Hematopoietic multipotent progenitor cell treated with erythropoietin and hydrocortisone succinate and interleukin-3 and kit ligand, for 15 days (in vitro differentiated cells): ENCODE results near the gene HKDC1.
A peak's percentile ranks its signal among the peaks of the same experiment; 100 is the strongest.
"Not testable (repeated sequence)": the region's sequence is repeated elsewhere in the genome, so short reads cannot be mapped to it uniquely, and the experiment has no call there.

ENCODE experiments used
- DNase-seq: peaks from one replicate; pipeline ENCODE4 v3.0.0-alpha.2; 2015; ENCODE audit warnings: low spot score

The HKDC1 gene

DNA sequence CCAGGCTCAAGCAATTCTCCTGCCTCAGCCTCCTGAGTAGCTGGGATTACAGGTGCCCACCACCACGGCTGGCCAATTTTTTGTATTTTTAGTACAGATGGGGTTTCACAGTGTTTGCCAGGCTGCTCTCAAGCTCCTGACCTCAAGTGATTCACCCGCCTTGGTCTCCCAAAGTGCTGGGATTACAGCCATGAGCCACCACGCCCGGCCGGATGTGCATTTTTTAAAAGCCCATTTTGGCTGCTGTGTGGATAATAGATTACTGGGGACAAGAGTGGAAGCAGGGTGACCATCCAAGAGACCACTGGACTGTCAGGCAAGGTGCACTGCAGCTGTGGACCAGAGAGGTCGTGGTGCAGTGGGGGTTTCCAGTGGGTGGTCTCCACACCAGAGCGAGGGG, 21.4 kb downstream of the HKDC1 start:
- DNase-seq, result peak; percentile 65

DNA sequence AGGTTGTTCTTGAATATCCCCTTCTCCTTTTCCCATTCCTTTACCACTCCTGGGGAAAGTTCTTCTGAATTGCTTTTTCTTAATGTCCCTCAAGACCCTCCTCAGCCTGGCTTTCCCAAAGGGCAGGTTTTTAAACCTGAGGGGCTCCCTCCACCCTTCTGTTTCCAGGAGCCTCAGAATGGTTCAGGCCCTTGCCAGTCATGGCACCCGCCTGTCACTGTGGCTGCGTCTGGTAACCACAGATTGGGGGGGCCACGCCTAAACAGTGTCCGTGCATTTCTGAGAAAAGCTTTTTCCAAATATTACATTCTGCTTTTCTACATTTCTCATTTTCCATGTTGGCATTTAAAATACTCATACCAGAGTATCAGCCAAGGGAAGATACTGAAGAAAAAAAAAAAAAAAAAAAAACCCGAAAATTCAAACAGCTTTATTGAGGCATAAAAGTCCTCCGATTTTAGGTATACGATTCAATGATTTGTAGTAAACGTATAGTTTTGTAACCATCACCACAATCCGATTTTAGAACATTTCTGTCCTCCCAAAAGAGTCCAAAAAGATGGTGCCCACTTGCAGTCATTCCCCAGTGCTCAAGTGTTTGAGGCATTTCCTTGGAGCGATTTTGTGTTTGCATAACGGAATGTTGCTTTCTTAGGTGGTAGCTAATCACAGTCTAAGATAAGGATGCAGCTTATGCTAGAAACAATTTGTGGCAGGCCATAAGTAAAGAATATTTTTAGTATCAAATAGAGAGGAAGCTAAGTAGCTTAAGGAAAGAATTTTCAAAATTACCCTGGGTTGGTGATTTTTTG, 22.1 kb downstream of the HKDC1 start:
- peak; percentile 93 for DNase-seq

DNA sequence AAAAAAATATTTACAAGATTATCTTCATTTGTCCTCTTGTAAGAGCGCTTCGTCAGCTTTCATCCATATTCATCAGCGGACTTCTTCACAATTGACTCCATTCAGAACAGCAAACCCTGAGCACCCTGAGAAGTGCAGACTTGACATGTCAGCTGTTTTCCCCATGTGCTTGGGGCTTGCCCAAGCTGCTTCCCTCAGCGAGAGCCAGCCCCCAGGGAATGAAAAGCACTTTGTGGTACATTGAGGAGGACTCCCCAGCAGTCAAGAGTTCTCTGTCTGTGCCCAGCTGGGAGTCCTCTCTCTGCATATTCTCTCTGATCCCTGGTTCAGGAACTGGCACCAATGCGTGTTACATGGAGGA, 22.7 kb downstream of the HKDC1 start:
- peak; percentile 34 for DNase-seq

DNA sequence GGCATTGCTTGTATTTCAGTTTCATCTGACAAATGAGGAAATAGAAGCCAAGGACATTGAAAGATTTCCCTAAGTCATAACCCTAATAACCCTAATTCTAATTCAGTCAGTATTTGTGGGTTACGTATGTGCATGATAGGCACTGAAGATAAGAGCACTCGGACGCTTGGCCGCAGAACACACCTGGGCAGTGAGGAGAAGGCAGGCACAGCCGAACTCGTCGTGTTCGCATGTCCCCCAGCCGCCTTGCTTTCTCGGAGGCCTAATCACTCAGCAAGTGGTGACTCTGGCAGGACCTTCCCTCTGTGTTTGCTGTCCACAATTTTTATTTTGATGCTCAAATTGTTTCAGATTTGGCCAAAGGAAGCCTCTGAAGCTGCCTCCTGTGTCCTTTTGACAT, 23.7 kb downstream of the HKDC1 start:
- DNase-seq, result no peak

DNA sequence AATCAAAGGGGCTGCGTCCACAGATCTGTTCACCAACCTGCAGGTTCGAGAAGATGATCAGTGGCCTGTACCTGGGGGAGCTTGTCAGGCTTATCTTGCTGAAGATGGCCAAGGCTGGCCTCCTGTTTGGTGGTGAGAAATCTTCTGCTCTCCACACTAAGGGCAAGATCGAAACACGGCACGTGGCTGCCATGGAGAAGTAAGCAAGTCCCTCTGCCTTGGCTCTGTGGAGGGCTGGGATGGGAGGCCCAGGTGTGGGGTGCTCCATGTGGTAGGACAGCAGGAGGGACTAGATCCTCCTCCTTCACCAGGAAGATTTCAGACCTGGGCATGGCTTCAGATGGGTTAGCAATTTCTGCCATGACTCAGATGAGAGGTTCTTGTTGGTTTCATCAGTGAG, 25.9 kb downstream of the HKDC1 start:
- no peak for DNase-seq

DNA sequence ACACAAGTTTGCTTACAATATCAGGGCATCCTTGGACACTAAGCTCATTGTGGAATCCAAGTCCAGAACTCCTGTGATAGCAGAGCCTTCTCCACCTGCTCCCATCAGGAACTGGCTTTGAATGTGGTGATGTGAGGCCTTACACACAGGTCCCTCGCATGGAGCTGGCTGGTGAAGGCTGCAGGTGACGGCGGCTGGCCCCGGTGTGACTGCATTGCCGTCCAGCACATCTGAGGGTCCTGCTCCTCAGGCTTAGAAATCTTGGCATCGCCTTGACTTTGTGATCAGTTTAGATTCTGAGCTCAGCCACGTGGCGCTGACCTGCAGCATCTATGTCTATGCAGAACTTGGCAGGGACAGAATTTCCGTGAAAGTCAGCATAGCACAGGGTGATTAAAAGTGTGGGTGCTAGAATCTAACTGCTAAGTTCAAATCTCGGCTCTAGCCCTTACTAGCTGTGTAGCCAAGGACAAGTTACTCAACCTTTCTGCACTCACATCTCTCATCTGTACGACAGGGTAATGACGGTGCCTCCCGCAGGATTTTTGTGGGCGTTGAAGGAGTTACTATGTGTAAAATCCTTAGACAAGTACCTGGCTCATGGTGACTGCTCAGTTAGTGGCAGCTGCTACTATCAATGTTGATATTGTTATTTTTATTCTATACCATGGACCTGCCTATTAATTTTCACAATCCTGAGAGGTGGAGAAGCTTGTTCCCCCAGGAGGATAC, 26.6 kb downstream of the HKDC1 start:
- DNase-seq, result no peak

DNA sequence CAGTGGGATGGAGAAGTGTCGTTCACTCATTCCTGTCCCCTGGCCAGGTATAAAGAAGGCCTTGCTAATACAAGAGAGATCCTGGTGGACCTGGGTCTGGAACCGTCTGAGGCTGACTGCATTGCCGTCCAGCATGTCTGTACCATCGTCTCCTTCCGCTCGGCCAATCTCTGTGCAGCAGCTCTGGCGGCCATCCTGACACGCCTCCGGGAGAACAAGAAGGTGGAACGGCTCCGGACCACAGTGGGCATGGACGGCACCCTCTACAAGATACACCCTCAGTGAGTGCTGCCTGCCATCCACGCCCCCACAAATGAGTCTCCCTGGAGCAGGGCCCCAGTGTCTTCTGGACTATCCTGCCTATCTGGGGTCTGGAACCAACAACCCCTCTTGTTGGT, 27.2 kb downstream of the HKDC1 start:
- DNase-seq, result no peak

DNA sequence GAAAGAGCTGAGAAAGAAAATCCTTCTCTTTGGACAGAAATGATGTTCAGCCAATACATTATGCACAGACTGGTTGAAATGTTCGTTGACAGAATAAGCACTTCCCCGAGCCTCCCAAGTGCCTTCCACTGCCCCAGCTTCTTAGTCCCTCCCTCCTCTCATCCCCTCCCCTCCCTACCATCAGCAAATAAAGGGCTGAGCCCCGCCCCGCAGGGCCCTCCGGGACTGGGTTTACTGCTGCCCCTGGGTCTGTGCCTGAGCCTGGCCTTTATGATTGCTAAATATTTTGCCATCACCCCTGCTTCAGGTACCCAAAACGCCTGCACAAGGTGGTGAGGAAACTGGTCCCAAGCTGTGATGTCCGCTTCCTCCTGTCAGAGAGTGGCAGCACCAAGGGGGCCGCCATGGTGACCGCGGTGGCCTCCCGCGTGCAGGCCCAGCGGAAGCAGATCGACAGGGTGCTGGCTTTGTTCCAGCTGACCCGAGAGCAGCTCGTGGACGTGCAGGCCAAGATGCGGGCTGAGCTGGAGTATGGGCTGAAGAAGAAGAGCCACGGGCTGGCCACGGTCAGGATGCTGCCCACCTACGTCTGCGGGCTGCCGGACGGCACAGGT, 28.1 kb downstream of the HKDC1 start:
- DNase-seq, result no peak

DNA sequence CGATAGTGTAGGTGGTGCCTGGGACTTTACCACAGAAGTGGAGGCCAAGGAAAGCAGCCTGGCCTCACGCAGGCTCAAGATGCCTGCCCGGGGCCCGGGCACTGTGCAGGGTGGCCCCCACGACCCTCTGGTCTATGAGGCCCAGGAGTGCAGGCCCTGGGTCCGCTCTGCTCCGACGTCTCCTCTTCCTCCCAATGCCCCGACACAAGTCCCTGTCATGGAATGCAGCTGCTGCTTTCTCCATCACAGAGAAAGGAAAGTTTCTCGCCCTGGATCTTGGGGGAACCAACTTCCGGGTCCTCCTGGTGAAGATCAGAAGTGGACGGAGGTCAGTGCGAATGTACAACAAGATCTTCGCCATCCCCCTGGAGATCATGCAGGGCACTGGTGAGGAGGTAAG, 29.9 kb downstream of the HKDC1 start:
- no peak for DNase-seq

DNA sequence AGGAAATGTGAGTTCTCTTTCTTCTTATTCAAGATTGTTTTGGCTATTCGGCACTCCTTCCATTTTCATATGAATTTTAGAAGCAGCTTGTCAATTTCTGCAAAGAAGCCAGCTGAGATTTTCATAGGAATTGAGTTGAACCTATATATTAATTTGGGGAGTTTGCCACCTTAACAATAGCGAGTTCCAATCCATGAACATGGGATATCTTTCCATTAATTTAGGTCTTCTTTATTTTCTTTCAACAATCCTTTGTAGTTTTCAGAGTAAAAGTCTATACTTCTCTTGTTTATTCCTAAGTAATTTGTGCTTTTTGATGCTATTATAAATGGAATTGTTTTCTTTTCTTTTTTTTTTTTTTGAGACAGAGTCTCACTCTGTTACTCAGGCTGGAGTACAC, 31.3 kb downstream of the HKDC1 start:
- not testable (repeated sequence) for DNase-seq

DNA sequence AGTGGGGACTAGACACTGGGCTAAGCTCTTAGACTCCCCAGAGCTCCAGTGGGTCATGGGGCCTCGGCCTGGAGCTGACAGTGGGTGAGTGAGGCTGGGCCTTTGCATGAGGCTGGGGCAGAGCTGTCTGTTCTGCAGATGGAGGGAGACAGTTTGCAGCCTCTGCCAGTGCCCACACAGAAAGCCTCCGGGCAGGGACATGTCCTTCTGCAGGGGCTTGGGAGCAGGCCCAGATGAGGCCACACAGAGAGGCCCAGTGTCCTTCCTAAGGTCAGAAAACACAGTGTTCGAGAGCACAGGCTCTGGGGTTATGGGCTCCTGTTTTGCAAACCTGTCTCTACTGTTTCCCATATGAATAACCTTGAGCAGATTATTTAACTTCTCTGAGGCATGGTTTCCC, 33.0 kb downstream of the HKDC1 start:
- no peak for DNase-seq

DNA sequence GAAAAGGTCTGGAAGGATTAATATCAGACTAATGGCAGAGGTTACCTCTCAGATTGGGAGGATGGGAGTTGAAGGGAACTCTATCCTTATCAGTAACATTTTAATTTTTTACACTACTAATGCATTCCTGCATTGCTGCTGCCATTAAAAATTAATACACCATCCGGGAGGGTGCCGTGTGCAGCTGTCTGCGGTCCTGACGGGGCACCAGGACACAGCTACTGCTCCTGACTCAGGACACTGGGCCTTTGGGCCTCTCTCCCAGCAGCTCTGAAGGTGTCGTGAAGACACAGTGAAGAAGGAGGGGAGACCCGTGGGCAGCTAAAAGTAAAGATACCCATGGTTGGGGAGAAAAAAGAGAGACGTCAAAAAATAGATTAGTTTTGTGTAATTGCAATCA, 34.7 kb downstream of the HKDC1 start:
- no peak for DNase-seq

DNA sequence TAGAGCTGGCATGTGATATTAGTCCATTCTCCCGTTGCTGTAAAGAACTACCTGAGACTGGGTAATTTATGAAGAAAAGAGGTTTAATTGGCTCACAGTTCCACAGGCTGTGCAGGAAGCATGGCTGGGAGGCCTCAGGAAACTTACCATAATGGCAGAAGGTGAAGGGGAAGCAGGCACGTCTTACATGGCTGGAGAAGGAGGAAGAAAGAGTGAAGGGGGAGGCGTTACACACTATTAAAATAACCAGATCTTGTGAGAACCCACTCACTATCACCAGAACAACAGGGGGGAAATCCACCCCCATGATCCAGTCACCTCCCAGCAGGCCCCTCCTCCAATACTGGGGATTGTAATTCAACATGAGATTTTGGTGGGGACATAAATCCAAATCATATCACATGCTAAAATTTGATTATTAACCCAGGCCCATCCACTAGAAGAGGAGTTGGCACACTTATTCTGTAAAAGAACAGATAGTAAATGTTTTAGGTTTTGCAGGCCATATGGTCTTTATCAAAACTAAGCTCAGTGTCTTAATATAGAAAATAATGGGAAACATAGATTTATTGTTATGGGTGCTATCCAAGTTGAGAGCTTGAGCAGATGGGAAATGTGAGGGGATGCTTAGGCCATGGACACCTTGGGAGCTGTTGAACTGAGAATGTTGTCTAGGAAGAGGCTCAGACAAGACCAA, 39.6 kb downstream of the HKDC1 start:
- DNase-seq, result no peak

DNA sequence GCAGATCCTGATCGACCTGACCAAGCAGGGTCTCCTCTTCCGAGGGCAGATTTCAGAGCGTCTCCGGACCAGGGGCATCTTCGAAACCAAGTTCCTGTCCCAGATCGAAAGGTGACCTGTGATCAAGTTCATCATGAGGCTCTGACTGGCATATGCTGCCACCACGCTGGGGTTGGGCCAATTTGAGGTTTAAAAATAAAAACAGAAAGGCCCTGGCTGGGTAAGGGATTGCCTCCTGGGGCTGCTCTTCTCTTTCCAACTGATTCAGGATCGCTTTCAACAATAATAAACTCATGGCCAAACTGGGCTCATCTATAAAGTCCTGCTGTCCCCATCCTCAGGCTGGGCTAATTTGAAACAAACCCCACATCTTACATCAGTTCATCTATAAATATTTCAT, 41.1 kb downstream of the HKDC1 start:
- DNase-seq, result no peak

DNA sequence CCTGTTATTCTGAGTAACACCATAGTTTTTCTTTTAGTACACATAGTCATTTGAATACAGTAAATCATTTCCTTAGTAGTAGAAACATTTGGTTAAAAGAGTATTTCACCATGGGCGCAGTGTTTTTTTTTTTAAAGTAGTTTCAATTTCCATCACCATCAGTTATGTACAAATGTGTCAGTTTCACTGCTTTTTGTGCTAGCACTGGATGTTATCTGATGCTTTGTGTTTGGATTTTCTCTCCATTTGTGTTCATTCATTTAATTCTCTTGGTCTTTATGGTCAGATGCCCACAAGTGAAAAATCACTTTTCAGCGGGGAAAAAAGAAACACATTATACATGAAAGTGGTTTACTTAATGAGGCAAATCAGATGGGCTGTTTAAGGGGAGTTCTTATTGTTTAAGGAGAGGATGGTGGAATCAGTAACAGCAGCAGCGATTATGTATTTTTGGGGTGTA, 42.2 kb downstream of the HKDC1 start:
- no peak for DNase-seq

DNA sequence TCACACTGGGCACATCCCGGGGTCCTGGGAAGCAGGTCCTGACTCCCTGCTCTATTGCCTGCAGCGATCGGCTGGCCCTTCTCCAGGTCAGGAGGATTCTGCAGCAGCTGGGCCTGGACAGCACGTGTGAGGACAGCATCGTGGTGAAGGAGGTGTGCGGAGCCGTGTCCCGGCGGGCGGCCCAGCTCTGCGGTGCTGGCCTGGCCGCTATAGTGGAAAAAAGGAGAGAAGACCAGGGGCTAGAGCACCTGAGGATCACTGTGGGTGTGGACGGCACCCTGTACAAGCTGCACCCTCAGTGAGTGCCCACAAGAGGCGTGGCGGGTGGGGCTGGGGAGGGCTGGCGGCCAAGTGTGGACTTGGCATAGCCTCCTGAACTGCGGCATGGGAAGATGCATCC, 45.4 kb downstream of the HKDC1 start:
- DNase-seq, result no peak

DNA sequence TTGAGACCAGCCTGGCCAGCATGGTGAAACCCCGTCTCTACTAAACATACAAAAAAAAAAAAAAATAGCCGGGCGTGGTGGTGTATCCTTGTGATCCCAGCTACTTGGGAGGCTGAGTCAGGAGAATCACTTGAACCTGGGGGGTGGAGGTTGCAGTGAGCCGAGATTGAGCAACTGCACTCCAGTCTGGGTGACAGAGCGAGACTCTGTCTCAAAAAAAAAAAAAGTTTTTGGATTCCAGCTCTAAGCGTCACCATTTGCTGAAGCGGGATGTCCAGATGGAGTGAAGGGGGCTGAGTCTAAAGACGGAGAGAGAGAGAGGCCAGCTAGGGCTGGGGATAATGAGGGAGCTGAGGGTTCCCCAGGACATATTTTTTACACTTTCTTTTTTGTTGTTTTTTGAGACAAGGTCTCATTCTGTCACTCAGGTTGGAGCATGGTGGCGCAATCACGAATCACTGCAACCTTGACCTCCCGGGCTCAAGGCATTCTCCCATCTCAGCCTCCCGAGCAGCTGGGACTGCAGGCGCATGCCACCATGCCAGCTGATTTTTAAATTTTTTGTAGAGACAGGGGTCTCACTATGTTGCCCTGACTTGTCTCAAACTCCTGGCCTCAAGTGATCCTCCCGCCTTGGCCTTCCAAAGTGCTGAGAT, 48.8 kb downstream of the HKDC1 start:
- no peak for DNase-seq

DNA sequence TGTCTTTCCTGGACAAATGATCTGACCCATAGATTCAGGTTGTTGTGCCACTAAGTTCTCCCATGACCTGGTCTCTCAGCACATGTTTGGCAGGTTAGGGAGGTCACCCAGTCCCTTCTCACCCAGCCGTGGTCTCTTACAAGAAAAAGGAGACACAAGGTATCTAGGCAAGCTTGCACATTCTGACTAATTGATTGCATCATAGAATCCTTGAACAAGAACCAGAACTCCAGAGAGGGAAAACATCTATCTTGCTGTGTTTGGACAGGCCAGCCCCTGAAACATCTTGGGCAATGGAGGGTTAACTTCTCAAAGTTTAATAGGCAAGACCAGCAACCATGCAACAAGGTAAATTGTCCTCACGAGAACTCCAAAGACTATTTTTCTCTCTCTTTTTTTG, 49.6 kb downstream of the HKDC1 start:
- no peak for DNase-seq

DNA sequence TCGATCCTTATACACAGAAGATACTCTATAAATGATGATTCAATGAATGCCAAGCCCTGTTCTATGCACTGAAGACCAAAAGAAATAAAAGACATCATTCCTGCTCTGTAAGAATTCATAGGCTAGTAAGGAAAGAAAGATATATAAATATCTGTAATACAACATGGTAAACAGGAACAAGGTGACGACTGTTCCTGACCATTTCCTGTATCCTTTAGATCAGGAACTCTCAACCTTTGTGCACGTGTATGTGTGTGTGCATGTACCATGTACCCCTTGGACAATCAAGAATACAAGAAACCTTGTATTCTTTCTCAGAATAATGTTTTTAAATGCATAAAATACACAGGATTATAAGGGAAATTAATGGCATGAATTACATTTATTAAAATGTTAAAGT, 50.9 kb downstream of the HKDC1 start:
- no peak for DNase-seq

DNA sequence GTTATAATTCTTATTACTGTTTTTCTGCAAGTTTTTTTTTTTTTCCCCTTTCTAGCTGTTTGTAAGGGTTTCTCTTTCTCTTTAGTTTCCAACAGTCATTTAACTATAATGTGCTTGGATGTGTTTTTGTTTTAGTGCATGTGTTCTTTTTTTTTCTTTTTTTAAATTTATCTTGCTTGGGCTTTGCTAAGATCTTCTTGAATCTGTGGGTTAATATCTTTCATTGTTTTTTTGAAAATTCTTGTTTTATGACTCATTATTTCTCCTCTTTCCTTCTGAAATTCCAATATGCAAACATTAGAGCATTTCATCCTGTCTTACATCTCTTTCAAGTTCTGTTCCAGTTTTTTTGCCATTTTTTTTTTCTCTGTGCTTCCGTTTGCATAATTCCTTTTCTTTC, 52.5 kb downstream of the HKDC1 start:
- no peak for DNase-seq

DNA sequence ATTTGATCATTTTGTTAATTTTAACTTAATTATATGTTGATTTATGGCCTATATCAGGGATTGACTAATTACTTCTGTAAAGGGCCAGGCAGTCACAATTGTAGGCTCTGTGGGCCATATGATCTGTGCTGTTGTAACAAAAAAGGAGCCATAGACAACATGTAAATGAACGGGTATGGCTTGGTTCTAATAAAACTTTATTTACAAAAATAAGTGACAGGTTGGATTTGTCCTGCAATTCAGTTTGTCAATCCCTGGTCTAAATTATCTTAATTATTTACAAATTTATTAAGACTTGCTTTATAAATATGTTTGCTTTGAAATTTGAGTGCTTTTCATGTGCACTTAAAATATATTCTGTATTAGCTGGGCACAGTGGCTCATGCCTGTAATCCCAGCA, 55.3 kb downstream of the HKDC1 start:
- no peak for DNase-seq

DNA sequence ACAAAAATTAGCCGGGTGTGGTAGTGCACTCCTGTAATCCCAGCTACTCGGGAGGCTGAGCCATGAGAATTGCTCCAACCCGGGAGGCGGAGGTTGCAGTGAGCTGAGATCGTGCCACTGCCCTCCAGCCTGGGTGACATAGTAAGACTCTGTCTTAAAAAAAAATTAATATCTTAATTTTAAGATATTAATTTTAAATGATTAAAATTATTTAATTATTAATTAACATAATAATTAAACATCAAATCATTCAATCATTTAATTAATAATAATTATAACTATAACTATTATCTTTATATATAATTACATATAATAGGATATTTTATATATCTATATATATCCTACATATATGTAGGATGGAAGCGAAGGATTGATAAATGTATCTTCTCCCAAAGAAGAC, 56.4 kb downstream of the HKDC1 start:
- no peak for DNase-seq
